Astrocyte (in vitro differentiated cells and primary cell): Measurements from ENCODE around the gene CACNB2. TPM values are rescaled to one million over a fixed set of nuclear protein-coding genes. Genes with fewer than 3 reads are reported as not detected.

Source experiments
- DNase-seq: peaks from one replicate; pipeline ENCODE4 v3.0.0-alpha.2; 2010; ENCODE audit warnings: low read depth
- FAIRE-seq: peaks from 2 replicates; lab custom pipeline; 2011; peaks lifted over from hg19 to GRCh38; lab: Jason Lieb, UNC
- H2AFZ ChIP-seq: 2 replicates; pipeline ENCODE4 v1.6.0; 2012; ENCODE audit warnings: low read depth, low read length, inconsistent platforms
- H3K27ac ChIP-seq: 2 replicates; pipeline ENCODE4 v1.5.1; 2011; ENCODE audit warnings: low read depth, low read length, inconsistent platforms
- H3K27me3 ChIP-seq: 2 replicates; pipeline ENCODE4 v1.6.0; 2011; ENCODE audit warnings: low read length, inconsistent platforms; ENCODE audit not compliant: insufficient read depth
- H3K36me3 ChIP-seq: 2 replicates; pipeline ENCODE4 v1.5.1; 2011; ENCODE audit warnings: low read length, inconsistent platforms; ENCODE audit not compliant: insufficient read depth
- H3K4me1 ChIP-seq: 2 replicates; pipeline ENCODE4 v1.5.1; 2011; ENCODE audit warnings: low read length, inconsistent platforms; ENCODE audit not compliant: insufficient read depth
- H3K4me2 ChIP-seq: 2 replicates; pipeline ENCODE4 v1.6.0; 2012; ENCODE audit warnings: low read length, inconsistent platforms
- H3K4me3 ChIP-seq: 2 replicates; pipeline ENCODE4 v1.5.1; 2011; ENCODE audit warnings: low read depth, mild to moderate bottlenecking, low read length, inconsistent platforms; ENCODE audit not compliant: insufficient read depth
- H3K79me2 ChIP-seq: 2 replicates; pipeline ENCODE4 v1.6.0; 2012; ENCODE audit warnings: mild to moderate bottlenecking, low read length, inconsistent platforms; ENCODE audit not compliant: insufficient read depth
- H3K9ac ChIP-seq: 2 replicates; pipeline ENCODE4 v1.6.0; 2012; ENCODE audit warnings: mild to moderate bottlenecking, low read length, inconsistent platforms
- H3K9me3 ChIP-seq: 2 replicates; pipeline ENCODE4 v1.5.1; 2012; ENCODE audit warnings: low read depth, mild to moderate bottlenecking, low read length, inconsistent platforms; ENCODE audit not compliant: insufficient read depth
- H4K20me1 ChIP-seq: 2 replicates; pipeline ENCODE4 v1.6.0; 2012; ENCODE audit warnings: low read length, inconsistent platforms; ENCODE audit not compliant: insufficient read depth
- H3K27ac Mint-ChIP-seq: one replicate; pipeline ENCODE4 v1.8.0; 2021; ENCODE audit warnings: mild to moderate bottlenecking, mixed read lengths; ENCODE audit not compliant: unreplicated experiment
- H3K27me3 Mint-ChIP-seq: one replicate; pipeline ENCODE4 v1.8.0; 2021; ENCODE audit warnings: low read depth, mixed read lengths; ENCODE audit not compliant: unreplicated experiment
- H3K36me3 Mint-ChIP-seq: one replicate; pipeline ENCODE4 v1.8.0; 2021; ENCODE audit warnings: low read depth, mixed read lengths; ENCODE audit not compliant: unreplicated experiment
- H3K4me1 Mint-ChIP-seq: one replicate; pipeline ENCODE4 v1.8.0; 2021; ENCODE audit warnings: low read depth, mixed read lengths; ENCODE audit not compliant: unreplicated experiment
- H3K4me3 Mint-ChIP-seq: one replicate; pipeline ENCODE4 v1.8.0; 2021; ENCODE audit warnings: mild to moderate bottlenecking, moderate library complexity, mixed read lengths; ENCODE audit not compliant: unreplicated experiment
- H3K9me3 Mint-ChIP-seq: one replicate; pipeline ENCODE4 v1.8.0; 2021; ENCODE audit warnings: mild to moderate bottlenecking, mixed read lengths; ENCODE audit not compliant: unreplicated experiment
- CTCF ChIP-seq: IDR thresholded peaks from 2 replicates; pipeline ENCODE4 v1.5.1; 2011; ENCODE audit warnings: low read depth, mild to moderate bottlenecking, inconsistent platforms, low read length, moderate library complexity; ENCODE audit not compliant: insufficient read depth
- EZH2 ChIP-seq: IDR thresholded peaks from 2 replicates; pipeline ENCODE4 v1.6.1; 2012; ENCODE audit warnings: mild to moderate bottlenecking, low read length, inconsistent platforms; ENCODE audit not compliant: insufficient read depth
- total RNA-seq: library from RNA; stranded (reverse); gene quantifications from 2 replicates; pipeline ENCODE4 v1.2.1, GENCODE V29; 2021

The CACNB2 gene
- total RNA-seq, 1 donor from 2014 or later: 0.66 TPM

GRCh38 chr10:18572959-18573561 lies 432.8 kb downstream of the CACNB2 start:
- no peak overlapping the region for H3K27ac Mint-ChIP-seq
- peaks cover 12% of the 10 kb centered on the region for H3K9me3 Mint-ChIP-seq
- FAIRE-seq (no peak), DNase-seq (no peak)
- Histone ChIP-seq H2AFZ (no peak overlapping the region), H3K4me1 (no peaks in the 10 kb centered on the region), H4K20me1 (no peaks in the 10 kb centered on the region), H3K9me3 (peaks cover 14% of the 10 kb centered on the region), H3K27me3 (no peaks in the 10 kb centered on the region), H3K4me2 (no peak overlapping the region), H3K9ac (no peak overlapping the region), H3K36me3 (no peaks in the 10 kb centered on the region), H3K4me3 (no peak overlapping the region), H3K79me2 (no peaks in the 10 kb centered on the region), H3K27ac (no peak overlapping the region)
- H3K4me3 Mint-ChIP-seq: no peak overlapping the region
- TF ChIP-seq EZH2 (no peak), CTCF (no peak)
- H3K4me1 Mint-ChIP-seq: no peaks in the 10 kb centered on the region
- H3K36me3 Mint-ChIP-seq: peaks cover 18% of the 10 kb centered on the region
- H3K27me3 Mint-ChIP-seq: no peaks in the 10 kb centered on the region

- Mint-ChIP-seq H3K9me3 (peaks cover 17% of the 10 kb centered on the region), H3K27me3 (no peaks in the 10 kb centered on the region), H3K4me1 (no peaks in the 10 kb centered on the region), H3K27ac (no peak overlapping the region), H3K36me3 (peaks cover 37% of the 10 kb centered on the region), H3K4me3 (no peak overlapping the region)
- no peak overlapping the region for H2AFZ ChIP-seq
- H3K79me2 ChIP-seq: no peaks in the 10 kb centered on the region
- H4K20me1 ChIP-seq: no peaks in the 10 kb centered on the region
- no peaks in the 10 kb centered on the region for H3K4me1 ChIP-seq
- H3K27ac ChIP-seq: no peak overlapping the region
- H3K9ac ChIP-seq: no peak overlapping the region
- TF ChIP-seq CTCF: no peak
- peaks cover 13% of the 10 kb centered on the region for H3K9me3 ChIP-seq
- H3K4me3 ChIP-seq: no peak overlapping the region
- H3K4me2 ChIP-seq: no peak overlapping the region
- FAIRE-seq (no peak), DNase-seq (no peak)
- H3K36me3 ChIP-seq: peaks cover 3% of the 10 kb centered on the region
- H3K27me3 ChIP-seq: no peaks in the 10 kb centered on the region
Observed at GRCh38 chr10:18576586-18576985, 436.4 kb downstream of the CACNB2 start.
